Esophagus (tissue), 2 donors: Measurements from ENCODE around the gene ORC4. TPM values are rescaled to one million over a fixed set of nuclear protein-coding genes. Genes with fewer than 3 reads are reported as not detected.

Experiments used
- H3K27ac ChIP-seq, 2 donors: one replicate each; pipeline ENCODE4 v1.5.1; 2013; ENCODE audit warnings: low read depth in 2 of 2, mild to moderate bottlenecking in 2 of 2, inconsistent platforms in 1 of 2, low read length in 1 of 2, moderate library complexity in 1 of 2
- H3K27me3 ChIP-seq, 2 donors: one replicate each; pipeline ENCODE4 v1.6.1; 2013; ENCODE audit warnings: low read length in 2 of 2, control low read depth in 1 of 2, mild to moderate bottlenecking in 1 of 2; ENCODE audit not compliant: insufficient read depth in 2 of 2, control insufficient read depth in 1 of 2
- H3K36me3 ChIP-seq, 2 donors: one replicate each; pipeline ENCODE4 v1.6.1; 2013; ENCODE audit warnings: low read length in 1 of 2; ENCODE audit not compliant: control insufficient read depth in 2 of 2, insufficient read depth in 2 of 2
- H3K4me1 ChIP-seq, 2 donors: one replicate each; pipeline ENCODE4 v1.6.1; 2013; ENCODE audit warnings: low read length in 1 of 2; ENCODE audit not compliant: control insufficient read depth in 2 of 2, insufficient read depth in 2 of 2
- H3K4me3 ChIP-seq, 2 donors: one replicate each; pipeline ENCODE4 v1.5.1; 2013; ENCODE audit warnings: low read length in 2 of 2, mild to moderate bottlenecking in 2 of 2, low read depth in 1 of 2, moderate library complexity in 1 of 2
- H3K9me3 ChIP-seq, 2 donors: one replicate each; pipeline ENCODE4 v1.6.1; 2013; ENCODE audit warnings: mild to moderate bottlenecking in 2 of 2, low read depth in 1 of 2, low read length in 1 of 2, moderate library complexity in 1 of 2; ENCODE audit not compliant: control insufficient read depth in 2 of 2, insufficient read depth in 1 of 2
- WGBS, 2 donors: extraction: QIAGEN DNeasy Blood & Tissue Kit; methylation state at CpG; one replicate each; pipeline ENCODE4 v1.1.7; 2013; 5-methylcytosine and 5-hydroxymethylcytosine counted together
- polyA plus RNA-seq, 2 donors: library from polyadenylated mRNA; stranded (reverse); fragments of 200-250 nt; gene quantifications; one replicate each; pipeline ENCODE4 v1.2.3, GENCODE V29; 2013
- donor health status: healthy with polysubstance abuse.
- donor health status: Bipolar disorder and iron deficiency.

ORC4 gene
- polyA plus RNA-seq, 2 donors: 7.5 to 12.0 TPM

DNA sequence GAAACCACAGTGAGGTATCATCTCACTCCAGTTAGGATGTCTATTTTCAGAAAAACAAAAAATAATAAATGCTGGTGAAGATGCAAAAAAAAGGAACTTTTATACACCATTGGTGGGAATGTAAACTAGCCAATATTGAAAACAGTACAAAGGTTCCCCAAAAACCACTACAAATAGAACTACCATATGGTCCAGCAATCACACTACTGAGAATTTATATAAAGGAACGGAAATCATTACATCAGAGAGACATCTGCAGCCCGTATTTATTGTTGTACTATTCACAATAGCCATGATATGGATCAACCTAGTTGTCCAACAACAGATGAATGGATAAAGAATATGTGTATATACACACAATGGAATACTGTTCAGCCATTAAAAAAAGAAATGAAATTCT lies 52.0 kb downstream of the ORC4 start:
- H3K4me1 ChIP-seq: no peaks in the 10 kb centered on the region
- H3K27ac ChIP-seq: no peak overlapping the region
- no peaks in the 10 kb centered on the region for H3K9me3 ChIP-seq
- 91 to 97% methylated on average over 2 of the region's 2 CpGs for WGBS, 2 donors
- H3K36me3 ChIP-seq: no peaks in the 10 kb centered on the region
- H3K4me3 ChIP-seq: no peak overlapping the region
- H3K27me3 ChIP-seq: no peaks in the 10 kb centered on the region

DNA sequence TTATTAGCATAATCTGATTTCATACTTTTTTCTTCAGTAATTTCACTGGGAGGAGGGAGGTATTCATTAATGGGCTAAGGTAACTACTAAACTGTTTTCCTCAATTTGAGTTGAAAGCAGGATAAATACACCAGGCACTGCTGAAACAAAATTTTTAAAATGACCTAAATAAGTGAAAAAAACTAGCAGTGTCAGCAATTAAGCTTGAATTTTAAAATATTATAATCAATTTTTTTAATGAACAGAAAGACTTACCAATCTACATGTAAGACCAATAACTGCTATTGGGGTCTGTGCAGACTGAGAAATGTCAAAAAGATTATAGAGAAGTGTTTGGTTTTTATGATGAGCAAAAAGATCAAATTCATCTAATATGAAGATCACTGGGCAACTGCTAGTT lies 68.4 kb downstream of the ORC4 start:
- no peaks in the 10 kb centered on the region for H3K4me1 ChIP-seq
- H3K9me3 ChIP-seq: no peaks in the 10 kb centered on the region
- peaks cover 0 to 2% of the 10 kb centered on the region in 2 donors for H3K36me3 ChIP-seq
- no peaks in the 10 kb centered on the region for H3K27me3 ChIP-seq
- H3K4me3 ChIP-seq: no peak overlapping the region
- H3K27ac ChIP-seq: no peak overlapping the region

DNA sequence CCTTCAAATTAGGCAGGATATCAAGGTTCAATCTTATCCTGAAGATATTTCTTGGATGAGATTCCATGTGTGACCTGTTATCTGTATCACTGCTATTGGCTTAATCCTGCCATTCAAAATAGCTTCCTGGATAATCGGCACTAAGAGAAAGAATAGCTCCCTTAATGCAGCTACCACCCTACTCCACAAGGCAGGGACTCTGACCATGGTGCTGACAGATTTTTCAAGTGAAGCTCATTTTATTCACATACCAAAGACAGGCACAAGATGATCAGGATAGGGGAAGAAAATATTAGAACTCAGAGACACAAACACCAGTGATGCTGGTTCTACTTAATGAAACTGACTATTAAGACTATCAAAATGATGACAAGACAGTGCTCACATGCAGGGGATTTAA lies 74.9 kb downstream of the ORC4 start:
- H3K4me1 ChIP-seq: no peaks in the 10 kb centered on the region
- H3K4me3 ChIP-seq: no peak overlapping the region
- H3K9me3 ChIP-seq: no peaks in the 10 kb centered on the region
- no peaks in the 10 kb centered on the region for H3K27me3 ChIP-seq
- WGBS, 2 donors: 42 to 43% methylated on average over 1 of the region's 1 CpG
- H3K36me3 ChIP-seq: no peaks in the 10 kb centered on the region
- no peak overlapping the region for H3K27ac ChIP-seq

DNA sequence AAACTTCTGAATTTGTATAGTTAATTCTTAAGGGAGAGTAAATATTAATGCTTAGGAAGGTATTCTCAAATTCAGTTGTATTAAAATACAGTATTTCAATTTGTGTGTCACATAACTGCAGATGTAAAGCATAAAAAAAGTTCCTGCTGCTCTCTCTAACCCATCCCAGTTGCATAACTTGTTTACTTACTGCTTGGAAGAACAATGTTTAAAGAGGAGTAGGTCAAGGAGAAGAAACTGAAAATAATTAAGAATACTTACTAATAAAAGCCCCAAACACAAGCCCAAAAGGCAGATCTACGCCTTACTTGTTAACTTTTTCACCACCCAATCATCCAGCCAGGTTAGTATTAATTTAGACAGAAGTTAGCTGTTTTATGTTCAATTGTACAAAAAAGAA lies 81.2 kb downstream of the ORC4 start:
- Histone ChIP-seq H3K36me3 (no peaks in the 10 kb centered on the region), H3K27me3 (no peaks in the 10 kb centered on the region), H3K4me3 (no peak overlapping the region)

DNA sequence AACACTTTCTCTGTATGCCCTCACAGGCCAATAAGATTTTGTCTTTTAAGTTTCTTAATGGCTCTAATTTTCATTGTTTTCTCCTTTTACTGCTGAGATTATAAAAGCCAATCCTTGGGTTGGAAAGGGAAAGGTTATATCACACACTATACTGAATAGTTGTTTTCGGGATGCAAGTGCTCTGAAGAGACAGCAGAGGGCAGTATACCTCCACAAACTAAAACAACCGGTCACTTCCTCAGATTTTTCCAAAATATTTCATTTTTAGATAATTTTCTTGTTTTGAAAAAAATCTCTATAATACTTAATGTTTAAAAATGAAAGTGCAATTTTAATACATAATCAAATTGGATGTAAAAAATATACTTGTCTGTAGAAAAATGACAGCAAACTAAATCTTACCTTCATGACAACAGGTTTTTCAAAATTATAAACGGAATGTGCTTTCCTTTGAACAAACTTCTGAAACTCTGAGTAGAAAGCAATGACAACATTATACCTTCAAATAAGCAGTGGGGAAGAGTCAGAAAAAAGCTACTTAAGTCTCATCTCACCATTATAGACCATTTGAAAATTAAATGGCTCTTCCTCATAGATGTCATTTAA lies 82.7 kb downstream of the ORC4 start:
- 35 to 43% methylated on average over 3 of the region's 3 CpGs for WGBS, 2 donors

More for the DNA sequence above, 81.2 kb downstream of the ORC4 start:
- Histone ChIP-seq H3K4me1 (no peaks in the 10 kb centered on the region), H3K9me3 (no peaks in the 10 kb centered on the region), H3K27ac (no peak overlapping the region)
- 81 to 88% methylated on average over 1 of the region's 1 CpG for WGBS, 2 donors

DNA sequence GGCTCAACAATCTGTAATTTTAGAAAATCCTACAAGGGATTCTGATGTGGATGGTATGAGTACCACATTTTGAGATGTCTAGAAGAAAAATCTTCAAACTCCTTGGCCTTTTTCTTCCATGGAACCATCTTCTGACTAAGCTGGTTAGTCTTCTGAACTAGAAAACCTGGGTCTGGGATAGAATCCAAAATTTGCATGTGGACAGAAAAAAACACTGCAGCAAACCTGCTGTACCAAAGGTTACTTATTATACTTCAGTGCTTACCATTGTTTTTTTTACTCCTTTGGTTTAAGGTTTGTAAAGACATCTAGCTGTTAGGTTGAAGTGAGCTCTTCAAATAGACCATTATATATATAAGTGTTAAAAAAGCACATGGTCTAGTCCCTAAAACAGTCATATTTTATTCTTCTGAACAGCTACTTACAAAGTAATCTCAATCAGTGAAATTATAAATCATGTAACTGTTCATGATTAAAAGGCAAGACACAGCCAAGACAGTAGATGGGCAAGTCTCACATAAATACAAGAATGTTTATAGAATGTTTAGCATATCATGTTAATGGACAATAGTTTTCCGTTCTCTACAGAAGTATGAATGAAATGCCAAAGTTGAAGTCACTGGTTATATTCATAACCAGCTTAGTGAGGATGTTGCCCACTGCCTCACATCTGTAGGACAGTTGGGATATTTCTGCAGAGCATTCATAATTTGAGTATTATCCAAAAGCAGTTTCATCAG lies 85.5 kb downstream of the ORC4 start:
- no peaks in the 10 kb centered on the region for H3K4me1 ChIP-seq
- WGBS, 2 donors: 64 to 69% methylated on average over 1 of the region's 1 CpG
- no peaks in the 10 kb centered on the region for H3K36me3 ChIP-seq
- no peak overlapping the region for H3K4me3 ChIP-seq
- H3K9me3 ChIP-seq: no peaks in the 10 kb centered on the region
- no peaks in the 10 kb centered on the region for H3K27me3 ChIP-seq
- H3K27ac ChIP-seq: no peak overlapping the region

More for the DNA sequence above, 82.7 kb downstream of the ORC4 start:
- H3K36me3 ChIP-seq: no peaks in the 10 kb centered on the region
- H3K4me3 ChIP-seq: no peak overlapping the region
- no peaks in the 10 kb centered on the region for H3K9me3 ChIP-seq
- H3K27me3 ChIP-seq: no peaks in the 10 kb centered on the region
- H3K27ac ChIP-seq: no peak overlapping the region
- H3K4me1 ChIP-seq: no peaks in the 10 kb centered on the region

DNA sequence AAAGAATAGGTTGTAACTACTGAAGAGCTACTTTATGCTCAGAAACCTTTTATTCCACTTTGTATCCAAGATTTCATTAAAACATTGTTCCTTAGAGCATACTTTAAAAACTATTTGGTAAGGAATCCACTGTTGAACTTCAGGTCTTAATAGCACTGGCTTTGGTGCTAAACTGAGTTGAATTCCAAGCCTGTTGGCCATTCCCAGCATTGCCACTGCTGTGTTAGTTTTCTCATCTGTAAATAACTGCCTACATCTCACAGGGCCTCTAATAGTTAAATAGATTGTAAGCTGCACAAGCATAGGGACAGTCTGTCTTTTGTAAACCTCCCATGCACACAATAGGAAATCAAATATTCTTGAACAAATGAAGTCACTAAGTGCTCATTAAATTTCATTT lies 86.6 kb downstream of the ORC4 start:
- no peaks in the 10 kb centered on the region for H3K4me1 ChIP-seq
- no peak overlapping the region for H3K27ac ChIP-seq
- no peaks in the 10 kb centered on the region for H3K36me3 ChIP-seq
- no peaks in the 10 kb centered on the region for H3K27me3 ChIP-seq
- H3K4me3 ChIP-seq: no peak overlapping the region
- H3K9me3 ChIP-seq: no peaks in the 10 kb centered on the region

DNA sequence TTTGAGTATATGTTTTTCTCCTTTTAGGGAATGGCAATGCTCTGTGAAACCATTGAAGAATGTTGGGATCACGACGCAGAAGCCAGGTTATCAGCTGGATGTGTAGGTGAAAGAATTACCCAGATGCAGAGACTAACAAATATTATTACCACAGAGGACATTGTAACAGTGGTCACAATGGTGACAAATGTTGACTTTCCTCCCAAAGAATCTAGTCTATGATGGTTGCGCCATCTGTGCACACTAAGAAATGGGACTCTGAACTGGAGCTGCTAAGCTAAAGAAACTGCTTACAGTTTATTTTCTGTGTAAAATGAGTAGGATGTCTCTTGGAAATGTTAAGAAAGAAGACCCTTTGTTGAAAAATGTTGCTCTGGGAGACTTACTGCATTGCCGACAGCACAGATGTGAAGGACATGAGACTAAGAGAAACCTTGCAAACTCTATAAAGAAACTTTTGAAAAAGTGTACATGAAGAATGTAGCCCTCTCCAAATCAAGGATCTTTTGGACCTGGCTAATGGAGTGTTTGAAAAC lies 93.4 kb downstream of the ORC4 start:
- 97% methylated on average over 4 of the region's 4 CpGs for WGBS, 2 donors
- Histone ChIP-seq H3K27me3 (no peaks in the 10 kb centered on the region), H3K4me1 (no peaks in the 10 kb centered on the region), H3K4me3 (no peak overlapping the region), H3K36me3 (peaks cover 0 to 3% of the 10 kb centered on the region in 2 donors), H3K27ac (no peak overlapping the region), H3K9me3 (no peaks in the 10 kb centered on the region)

DNA sequence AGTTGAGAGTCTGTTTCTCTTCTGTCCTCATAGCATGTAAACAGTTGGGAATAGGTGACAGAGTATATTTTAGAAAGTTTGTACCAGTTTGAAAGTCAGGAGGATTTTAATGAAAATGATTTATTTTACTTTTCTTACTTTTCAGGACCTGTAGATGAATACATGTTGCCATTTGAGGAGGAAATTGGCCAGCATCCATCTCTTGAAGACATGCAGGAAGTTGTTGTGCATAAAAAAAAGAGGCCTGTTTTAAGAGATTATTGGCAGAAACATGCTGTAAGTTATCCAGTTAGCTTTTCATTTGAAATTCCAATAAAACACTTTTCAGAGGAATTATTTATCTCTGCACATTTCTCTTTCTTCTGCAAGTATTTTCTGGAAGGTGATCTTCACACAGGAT lies 94.7 kb downstream of the ORC4 start:
- H3K27me3 ChIP-seq: no peaks in the 10 kb centered on the region
- peaks cover 0 to 3% of the 10 kb centered on the region in 2 donors for H3K36me3 ChIP-seq
- H3K4me1 ChIP-seq: no peaks in the 10 kb centered on the region
- no peak overlapping the region for H3K27ac ChIP-seq
- no peak overlapping the region for H3K4me3 ChIP-seq
- no peaks in the 10 kb centered on the region for H3K9me3 ChIP-seq

DNA sequence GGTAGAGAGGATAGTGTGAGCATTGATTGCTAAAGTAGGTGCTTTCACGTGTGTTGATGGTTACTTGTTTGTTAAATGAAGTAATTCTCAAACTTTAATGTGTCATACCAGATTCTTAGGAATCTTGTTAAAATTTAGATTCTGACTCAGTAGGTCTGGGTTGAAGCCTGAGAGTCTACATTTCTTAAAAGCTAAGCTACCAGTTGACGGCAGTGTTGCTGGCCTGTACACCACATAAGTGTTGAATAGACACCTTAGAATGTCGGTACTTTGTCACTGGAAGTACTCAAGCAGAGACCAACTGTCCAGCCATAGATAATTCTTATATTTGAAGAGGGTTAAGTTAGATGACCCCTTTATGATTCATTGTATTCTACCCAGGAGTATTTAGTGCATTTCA lies 95.9 kb downstream of the ORC4 start:
- H3K9me3 ChIP-seq: no peaks in the 10 kb centered on the region
- 95 to 97% methylated on average over 3 of the region's 3 CpGs for WGBS, 2 donors
- no peak overlapping the region for H3K4me3 ChIP-seq
- H3K27ac ChIP-seq: no peak overlapping the region
- H3K4me1 ChIP-seq: no peaks in the 10 kb centered on the region
- H3K36me3 ChIP-seq: peaks cover 2 to 3% of the 10 kb centered on the region in 2 donors
- H3K27me3 ChIP-seq: no peaks in the 10 kb centered on the region
